ENCODE data around the gene TCEAL1.
"Not testable (repeated sequence)": the region's sequence is repeated elsewhere in the genome, so short reads cannot be mapped to it uniquely, and the experiment has no call there.

The TCEAL1 gene

GRCh38 chrX:103635436-103635835 lies 6.7 kb downstream of the TCEAL1 start:
- DNase-seq (ENCODE audit: low read depth, low spot score), result no peak

GRCh38 chrX:103637604-103638338 lies 9.0 kb downstream of the TCEAL1 start:
- DNase-seq (ENCODE audit: low read depth, low spot score), result no peak

GRCh38 chrX:103638479-103639346 lies 9.9 kb downstream of the TCEAL1 start:
- DNase-seq (ENCODE audit: low read depth, low spot score), result peak; percentile 87

GRCh38 chrX:103640401-103641155 lies 11.8 kb downstream of the TCEAL1 start:
- no peak for DNase-seq (ENCODE audit: low read depth, low spot score)

GRCh38 chrX:103644125-103644524 lies 15.3 kb downstream of the TCEAL1 start:
- no peak for DNase-seq (ENCODE audit: low read depth, low spot score)

- no peak for DNase-seq (ENCODE audit: low read depth, low spot score)
These were observed 18.9 kb downstream of the TCEAL1 start for GRCh38 chrX:103647630-103648029.

GRCh38 chrX:103651151-103651773 lies 22.5 kb downstream of the TCEAL1 start:
- DNase-seq (ENCODE audit: low read depth, low spot score), result no peak

- DNase-seq (ENCODE audit: low read depth, low spot score), result not testable (repeated sequence)
These were observed 26.6 kb downstream of the TCEAL1 start for GRCh38 chrX:103655230-103656000.

GRCh38 chrX:103656617-103657016 lies 27.8 kb downstream of the TCEAL1 start:
- no peak for DNase-seq (ENCODE audit: low read depth, low spot score)

- not testable (repeated sequence) for DNase-seq (ENCODE audit: low read depth, low spot score)
These were observed 28.3 kb downstream of the TCEAL1 start for GRCh38 chrX:103657066-103657465.

GRCh38 chrX:103658681-103659433 lies 30.1 kb downstream of the TCEAL1 start:
- DNase-seq (ENCODE audit: low read depth, low spot score), result no peak

- not testable (repeated sequence) for DNase-seq (ENCODE audit: low read depth, low spot score)
These were observed 30.7 kb downstream of the TCEAL1 start for GRCh38 chrX:103659460-103659859.

- no peak for DNase-seq (ENCODE audit: low read depth, low spot score)
These were observed 35.4 kb downstream of the TCEAL1 start for GRCh38 chrX:103663981-103664762.

- DNase-seq (ENCODE audit: low read depth, low spot score), result no peak
These were observed 37.7 kb downstream of the TCEAL1 start for GRCh38 chrX:103666202-103667107.

GRCh38 chrX:103669745-103670144 lies 41.0 kb downstream of the TCEAL1 start:
- DNase-seq (ENCODE audit: low read depth, low spot score), result no peak

GRCh38 chrX:103674531-103675454 lies 46.0 kb downstream of the TCEAL1 start:
- DNase-seq (ENCODE audit: low read depth, low spot score), result peak; percentile 25

Data from ELF-1 (cell line).